Loucy (cell line): ENCODE measurements around the gene GABRR3.

ENCODE experiments used
- H2AFZ ChIP-seq: fragments of 200-600 bp; sonication (generic); 2 replicates; pipeline ENCODE4 v1.6.0; 2016; ENCODE audit warnings: antibody characterized with exemption, mild to moderate bottlenecking, low read length, moderate library complexity
- H3F3A ChIP-seq: fragments of 200-600 bp; 2 replicates; pipeline ENCODE4 v1.6.0; 2016; ENCODE audit warnings: antibody characterized with exemption, low read depth, mild to moderate bottlenecking
- H3K27me3 ChIP-seq: fragments of 200-600 bp; sonication (generic); 2 replicates; pipeline ENCODE4 v1.6.1; 2014; ENCODE audit warnings: low read length, mild to moderate bottlenecking; ENCODE audit not compliant: insufficient read depth, poor library complexity, severe bottlenecking
- H3K36me3 ChIP-seq: fragments of 200-600 bp; sonication (generic); 2 replicates; pipeline ENCODE4 v1.6.1; 2016; ENCODE audit warnings: low read length; ENCODE audit not compliant: insufficient read depth
- H3K4me1 ChIP-seq: fragments of 200-600 bp; sonication (generic); 2 replicates; pipeline ENCODE4 v1.5.1; 2014; ENCODE audit warnings: low read length, mild to moderate bottlenecking; ENCODE audit not compliant: insufficient read depth, poor library complexity, severe bottlenecking
- H3K4me2 ChIP-seq: fragments of 200-600 bp; sonication (generic); 2 replicates; pipeline ENCODE4 v1.6.0; 2014; ENCODE audit warnings: antibody characterized with exemption, low read length, low read depth, mild to moderate bottlenecking; ENCODE audit not compliant: poor library complexity, severe bottlenecking
- H3K4me3 ChIP-seq: fragments of 200-600 bp; sonication (generic); 2 replicates; pipeline ENCODE4 v1.5.1; 2014; ENCODE audit warnings: low read length, mild to moderate bottlenecking, mixed read lengths; ENCODE audit not compliant: poor library complexity, severe bottlenecking
- H3K79me2 ChIP-seq: fragments of 200-600 bp; sonication (generic); 2 replicates; pipeline ENCODE4 v1.6.1; 2014; ENCODE audit warnings: low read length; ENCODE audit not compliant: insufficient read depth
- H3K9ac ChIP-seq: fragments of 200-600 bp; sonication (generic); 2 replicates; pipeline ENCODE4 v1.6.0; 2014; ENCODE audit warnings: mild to moderate bottlenecking, low read depth, low read length, moderate library complexity; ENCODE audit not compliant: poor library complexity, severe bottlenecking
- H3K9me2 ChIP-seq: fragments of 200-600 bp; sonication (generic); replicated peaks from 2 replicates; pipeline ENCODE4 v1.6.1; 2016; ENCODE audit warnings: low read depth, low read length, mixed read lengths
- H3K9me3 ChIP-seq: fragments of 200-600 bp; sonication (generic); 2 replicates; pipeline ENCODE4 v1.6.1; 2014; ENCODE audit warnings: mild to moderate bottlenecking, antibody characterized with exemption, low read length, low read depth; ENCODE audit not compliant: insufficient read depth
- H4K20me1 ChIP-seq: fragments of 200-600 bp; sonication (generic); 2 replicates; pipeline ENCODE4 v1.6.0; 2014; ENCODE audit warnings: antibody characterized with exemption, low read length, mild to moderate bottlenecking; ENCODE audit not compliant: insufficient read depth, poor library complexity, severe bottlenecking
- CTCF ChIP-seq: fragments of 200-600 bp; sonication (generic); conservative IDR thresholded peaks from 2 replicates; pipeline ENCODE4 v1.5.1; 2014; ENCODE audit warnings: mild to moderate bottlenecking, antibody characterized with exemption, low read length
- EZH2phosphoT487 ChIP-seq: fragments of 200-600 bp; IDR thresholded peaks from 2 replicates; pipeline ENCODE4 v1.6.1; 2018; ENCODE audit warnings: antibody characterized with exemption, mild to moderate bottlenecking, moderate library complexity, borderline replicate concordance

GABRR3 gene

DNA sequence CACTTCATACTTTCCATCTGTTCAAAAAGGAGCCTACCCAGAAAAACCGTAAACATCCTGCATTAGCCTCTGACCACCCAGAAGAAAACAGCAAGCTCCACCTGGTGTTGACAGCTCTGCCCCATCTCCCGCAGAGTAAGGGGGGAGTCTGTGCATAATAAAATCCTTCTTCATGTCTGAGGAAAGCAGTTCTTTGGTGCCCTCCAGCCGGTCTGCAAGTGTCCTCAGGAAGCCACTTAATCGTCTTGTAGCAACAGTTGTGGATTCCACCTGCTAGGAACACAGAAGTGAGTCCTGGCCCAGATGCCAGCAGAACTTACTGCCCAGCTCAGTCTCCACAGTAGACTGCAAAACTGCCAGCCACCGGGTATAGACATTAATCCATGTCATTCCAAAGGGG lies 85.4 kb downstream of the GABRR3 start:
- no peaks in the 10 kb centered on the region for H4K20me1 ChIP-seq
- H3K9me3 ChIP-seq = no peaks in the 10 kb centered on the region
- H3K36me3 ChIP-seq = peaks cover 76% of the 10 kb centered on the region; the same call in 1 of the 2 replicates
- no peaks in the 10 kb centered on the region for H3K27me3 ChIP-seq
- no peak overlapping the region for H2AFZ ChIP-seq
- H3K4me2 ChIP-seq = no peak overlapping the region
- TF ChIP-seq CTCF (no peak), EZH2phosphoT487 (no peak)
- no peak overlapping the region for H3K4me3 ChIP-seq
- no peaks in the 10 kb centered on the region for H3K9me2 ChIP-seq
- H3K4me1 ChIP-seq = no peaks in the 10 kb centered on the region
- H3K9ac ChIP-seq = no peak overlapping the region
- no peaks in the 10 kb centered on the region for H3F3A ChIP-seq
- H3K79me2 ChIP-seq = no peaks in the 10 kb centered on the region

- Histone ChIP-seq H3K36me3 (peaks cover 76% of the 10 kb centered on the region; the same call in 1 of the 2 replicates), H3K9me2 (no peaks in the 10 kb centered on the region), H3F3A (no peaks in the 10 kb centered on the region)
Observed at GRCh38 chr3:97949110-97949485, 86.0 kb downstream of the GABRR3 start.

GRCh38 chr3:97948351-97949109 lies 86.6 kb downstream of the GABRR3 start:
- Histone ChIP-seq H2AFZ (no peak overlapping the region), H3K9me3 (no peaks in the 10 kb centered on the region), H3F3A (no peaks in the 10 kb centered on the region), H3K4me2 (no peak overlapping the region), H3K4me3 (no peak overlapping the region), H3K4me1 (no peaks in the 10 kb centered on the region), H3K9ac (no peak overlapping the region), H4K20me1 (no peaks in the 10 kb centered on the region), H3K27me3 (no peaks in the 10 kb centered on the region), H3K9me2 (no peaks in the 10 kb centered on the region), H3K36me3 (peaks cover 75% of the 10 kb centered on the region; the same call in 1 of the 2 replicates), H3K79me2 (no peaks in the 10 kb centered on the region)
- TF ChIP-seq CTCF (no peak), EZH2phosphoT487 (no peak)

More at GRCh38 chr3:97949110-97949485, 86.0 kb downstream of the GABRR3 start:
- Histone ChIP-seq H3K9me3 (no peaks in the 10 kb centered on the region), H3K79me2 (no peaks in the 10 kb centered on the region), H4K20me1 (no peaks in the 10 kb centered on the region), H2AFZ (no peak overlapping the region), H3K9ac (no peak overlapping the region), H3K4me3 (no peak overlapping the region), H3K27me3 (no peaks in the 10 kb centered on the region), H3K4me2 (no peak overlapping the region), H3K4me1 (no peaks in the 10 kb centered on the region)
- TF ChIP-seq CTCF = no peak
- no peak for TF ChIP-seq EZH2phosphoT487
